ENCODE data around the gene CD300LG. TPM values are rescaled to one million over a fixed set of nuclear protein-coding genes. Genes with fewer than 3 reads are reported as not detected.
"Not testable (repeated sequence)": the region's sequence is repeated elsewhere in the genome, so short reads cannot be mapped to it uniquely, and the experiment has no call there.

CD300LG gene
- total and polyA plus RNA-seq, 7 donors = 5.4 to 21.7 (median 10.9) TPM

DNA sequence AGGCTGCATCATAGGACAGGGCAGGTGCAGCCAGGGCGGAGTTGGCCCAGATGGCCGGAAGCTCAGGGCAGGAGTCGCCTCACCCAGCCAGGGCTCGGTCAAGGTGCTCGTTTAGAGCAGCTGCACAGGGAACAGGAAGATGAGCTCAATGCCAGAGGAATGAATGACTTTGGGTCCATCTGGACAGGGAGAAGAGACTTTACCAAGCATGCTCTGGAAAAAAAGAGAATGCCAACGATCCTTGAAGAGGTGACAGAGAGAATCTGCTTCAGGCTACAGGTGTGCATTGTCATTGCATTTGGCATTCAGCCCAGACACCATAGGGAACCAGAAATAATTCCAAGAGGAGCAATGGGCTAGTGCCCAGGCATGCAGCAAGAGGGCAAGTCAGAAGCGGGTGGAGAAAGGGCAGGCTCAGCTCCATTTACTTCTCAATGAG, 7.3 kb upstream of the CD300LG start:
- intact Hi-C loops (cut with DNase I) = no loop called here
- DNase-seq (no peak), ATAC-seq (peak in 3 of 4 donors; percentile 51 to 82 (median 70))
- Histone ChIP-seq H3K36me3 (ENCODE audit: insufficient read depth in 1 of 2, low read depth in 1 of 2) (no peaks in the 10 kb centered on the region), H3K27ac (no peak overlapping the region), H3K27me3 (ENCODE audit: insufficient read depth in 3 of 3, low read length in 2 of 3) (no peaks in the 10 kb centered on the region), H3K4me3 (no peak overlapping the region), H3K9me3 (no peaks in the 10 kb centered on the region), H3K4me1 (peaks cover 13% of the 10 kb centered on the region)
- TF ChIP-seq, protein P1, sequence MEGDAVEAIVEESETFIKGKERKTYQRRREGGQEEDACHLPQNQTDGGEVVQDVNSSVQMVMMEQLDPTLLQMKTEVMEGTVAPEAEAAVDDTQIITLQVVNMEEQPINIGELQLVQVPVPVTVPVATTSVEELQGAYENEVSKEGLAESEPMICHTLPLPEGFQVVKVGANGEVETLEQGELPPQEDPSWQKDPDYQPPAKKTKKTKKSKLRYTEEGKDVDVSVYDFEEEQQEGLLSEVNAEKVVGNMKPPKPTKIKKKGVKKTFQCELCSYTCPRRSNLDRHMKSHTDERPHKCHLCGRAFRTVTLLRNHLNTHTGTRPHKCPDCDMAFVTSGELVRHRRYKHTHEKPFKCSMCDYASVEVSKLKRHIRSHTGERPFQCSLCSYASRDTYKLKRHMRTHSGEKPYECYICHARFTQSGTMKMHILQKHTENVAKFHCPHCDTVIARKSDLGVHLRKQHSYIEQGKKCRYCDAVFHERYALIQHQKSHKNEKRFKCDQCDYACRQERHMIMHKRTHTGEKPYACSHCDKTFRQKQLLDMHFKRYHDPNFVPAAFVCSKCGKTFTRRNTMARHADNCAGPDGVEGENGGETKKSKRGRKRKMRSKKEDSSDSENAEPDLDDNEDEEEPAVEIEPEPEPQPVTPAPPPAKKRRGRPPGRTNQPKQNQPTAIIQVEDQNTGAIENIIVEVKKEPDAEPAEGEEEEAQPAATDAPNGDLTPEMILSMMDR (IDR thresholded peaks at IDR 0.05) = no peak
- 16 to 28% (median 18%) methylated on average over 7 of the region's 7 CpGs for WGBS, 3 donors

DNA sequence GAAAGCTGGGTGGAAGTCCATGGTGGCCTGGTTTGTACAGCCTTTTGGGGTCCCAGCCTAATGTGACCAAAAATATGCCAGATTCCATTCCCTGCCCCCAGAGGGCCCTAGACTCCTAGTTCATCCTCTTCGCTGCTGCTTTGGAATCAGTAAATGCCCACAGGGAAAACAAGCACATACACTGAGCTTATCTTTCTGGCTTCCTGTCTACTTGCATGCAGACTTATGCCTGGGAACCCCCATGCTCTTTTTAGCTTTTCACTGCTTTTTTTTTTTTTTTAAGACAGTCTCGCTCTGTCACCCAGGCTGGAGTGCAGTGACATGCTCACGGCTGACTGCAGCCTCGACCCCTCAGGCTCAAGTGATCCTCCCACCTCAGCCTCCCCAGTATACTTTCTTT, 6.2 kb upstream of the CD300LG start:
- no peak for ATAC-seq

DNA sequence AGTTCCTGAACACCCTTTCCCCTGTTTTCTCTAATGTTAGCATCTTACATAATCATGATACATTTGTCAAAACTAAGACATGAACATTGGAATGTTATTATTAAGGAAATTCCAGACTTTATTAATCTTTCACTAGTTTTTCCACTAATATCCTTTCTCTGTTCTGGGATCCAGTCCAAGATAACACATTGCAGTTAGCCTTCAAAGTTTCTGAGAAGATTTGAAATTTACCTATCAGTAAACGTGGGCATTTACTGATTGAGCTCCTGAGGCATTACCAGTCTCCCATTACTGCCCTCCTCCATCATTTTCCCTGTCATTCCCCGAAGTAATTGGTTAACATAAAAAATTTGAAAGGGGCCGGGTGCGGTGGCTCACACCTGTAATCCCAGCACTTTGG, 5.7 kb upstream of the CD300LG start:
- no peak overlapping the region for H3K4me3 ChIP-seq
- DNase-seq (no peak), ATAC-seq (no peak)
- TF ChIP-seq, protein P1 (IDR thresholded peaks at IDR 0.05) = no peak
- no peaks in the 10 kb centered on the region for H3K36me3 ChIP-seq (ENCODE audit: insufficient read depth in 1 of 2, low read depth in 1 of 2)
- no peak overlapping the region for H3K27ac ChIP-seq
- H3K27me3 ChIP-seq (ENCODE audit: insufficient read depth in 3 of 3, low read length in 2 of 3) = no peaks in the 10 kb centered on the region
- no peaks in the 10 kb centered on the region for H3K9me3 ChIP-seq
- WGBS, 3 donors = 35 to 43% (median 41%) methylated on average over 4 of the region's 4 CpGs
- H3K4me1 ChIP-seq = peaks cover 18% of the 10 kb centered on the region
- intact Hi-C loops (cut with DNase I) = no loop called here

More for the DNA sequence above, 6.2 kb upstream of the CD300LG start:
- DNase-seq = no peak
- 70 to 81% (median 77%) methylated on average over 4 of the region's 4 CpGs for WGBS, 3 donors
- no peak overlapping the region for H3K27ac ChIP-seq
- peaks cover 15% of the 10 kb centered on the region for H3K4me1 ChIP-seq
- no peaks in the 10 kb centered on the region for H3K36me3 ChIP-seq (ENCODE audit: insufficient read depth in 1 of 2, low read depth in 1 of 2)
- no peak overlapping the region for H3K4me3 ChIP-seq
- TF ChIP-seq, protein P1 (IDR thresholded peaks at IDR 0.05) = no peak
- no peaks in the 10 kb centered on the region for H3K27me3 ChIP-seq (ENCODE audit: insufficient read depth in 3 of 3, low read length in 2 of 3)
- no peaks in the 10 kb centered on the region for H3K9me3 ChIP-seq
- intact Hi-C loops (cut with DNase I) = no loop called here

DNA sequence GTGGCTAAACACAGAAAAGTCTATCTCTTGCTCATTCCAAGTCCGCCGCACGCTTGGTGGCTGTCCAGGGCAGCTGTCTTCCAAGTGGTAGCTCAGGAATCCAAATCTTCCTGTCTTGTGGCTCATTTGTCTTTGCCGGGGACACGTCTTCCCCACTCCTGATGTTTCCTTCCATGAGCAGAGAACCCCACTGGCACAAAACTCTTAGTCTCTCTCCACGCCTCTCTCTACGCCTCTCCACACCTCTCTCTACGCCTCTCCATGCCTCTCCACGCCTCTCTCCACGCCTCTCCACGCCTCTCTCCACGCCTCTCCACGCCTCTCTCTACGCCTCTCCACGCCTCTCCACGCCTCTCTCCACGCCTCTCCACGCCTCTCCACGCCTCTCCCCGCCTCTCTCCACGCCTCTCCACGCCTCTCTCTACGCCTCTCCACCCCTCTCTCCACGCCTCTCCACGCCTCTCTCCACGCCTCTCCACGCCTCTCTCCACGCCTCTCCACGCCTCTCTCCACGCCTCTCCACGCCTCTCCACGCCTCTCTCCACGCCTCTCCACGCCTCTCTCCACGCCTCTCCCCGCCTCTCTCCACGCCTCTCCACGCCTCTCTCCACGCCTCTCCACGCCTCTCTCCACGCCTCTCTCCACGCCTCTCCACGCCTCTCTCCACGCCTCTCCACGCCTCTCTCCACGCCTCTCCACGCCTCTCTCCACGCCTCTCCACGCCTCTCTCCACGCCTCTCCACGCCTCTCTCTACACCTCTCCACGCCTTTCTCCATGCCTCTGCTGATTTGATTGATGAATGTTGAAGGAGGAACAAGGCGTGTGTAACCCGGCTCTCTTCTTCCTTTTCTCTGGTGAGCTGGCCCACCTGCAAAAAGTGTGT, 4.6 kb upstream of the CD300LG start:
- H3K27ac ChIP-seq; H3K27me3 ChIP-seq (ENCODE audit: insufficient read depth in 3 of 3, low read length in 2 of 3); H3K36me3 ChIP-seq (ENCODE audit: insufficient read depth in 1 of 2, low read depth in 1 of 2); H3K4me3 ChIP-seq; intact Hi-C loops (cut with DNase I); H3K9me3 ChIP-seq: not testable (repeated sequence)
- ATAC-seq (peak in 2 of 4 donors; percentile 46 to 55), DNase-seq (peak in 1 of 2 donors; percentile 44)
- 26 to 35% (median 28%) methylated on average over 26 to 54 of the region's 54 CpGs for WGBS, 3 donors
- H3K4me1 ChIP-seq = peaks cover 18% of the 10 kb centered on the region

DNA sequence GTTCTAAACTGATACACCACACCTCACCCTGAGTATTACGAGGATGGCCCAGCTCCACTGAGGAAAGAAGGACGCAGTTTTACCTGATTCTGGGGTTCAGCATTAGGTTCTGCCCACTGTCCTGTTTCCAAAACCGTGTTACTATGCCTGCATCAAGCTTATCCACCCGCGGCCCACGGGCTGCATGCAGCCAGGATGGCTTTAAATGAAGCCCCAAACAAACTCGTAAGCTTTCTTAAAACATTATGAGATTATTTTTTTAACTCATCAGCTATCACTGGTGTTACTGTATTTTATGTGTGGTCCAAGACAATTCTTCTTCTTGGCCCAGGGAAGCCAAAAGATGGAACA, 4.0 kb upstream of the CD300LG start:
- H3K9me3 ChIP-seq = no peaks in the 10 kb centered on the region

More for the DNA sequence above, 4.0 kb upstream of the CD300LG start:
- H3K36me3 ChIP-seq (ENCODE audit: insufficient read depth in 1 of 2, low read depth in 1 of 2) = no peaks in the 10 kb centered on the region
- no peak for DNase-seq
- peaks cover 18% of the 10 kb centered on the region for H3K4me1 ChIP-seq
- H3K27ac ChIP-seq = no peak overlapping the region
- TF ChIP-seq, protein P1 (IDR thresholded peaks at IDR 0.05) = no peak
- 40 to 52% (median 42%) methylated on average over 7 of the region's 7 CpGs for WGBS, 3 donors
- intact Hi-C loops (cut with DNase I) = no loop called here
- no peaks in the 10 kb centered on the region for H3K27me3 ChIP-seq (ENCODE audit: insufficient read depth in 3 of 3, low read length in 2 of 3)
- no peak for ATAC-seq
- no peak overlapping the region for H3K4me3 ChIP-seq

Measured in psoas muscle (tissue), 8 donors.